Measurements from ENCODE around the gene CCSER1.

Gene CCSER1

DNA sequence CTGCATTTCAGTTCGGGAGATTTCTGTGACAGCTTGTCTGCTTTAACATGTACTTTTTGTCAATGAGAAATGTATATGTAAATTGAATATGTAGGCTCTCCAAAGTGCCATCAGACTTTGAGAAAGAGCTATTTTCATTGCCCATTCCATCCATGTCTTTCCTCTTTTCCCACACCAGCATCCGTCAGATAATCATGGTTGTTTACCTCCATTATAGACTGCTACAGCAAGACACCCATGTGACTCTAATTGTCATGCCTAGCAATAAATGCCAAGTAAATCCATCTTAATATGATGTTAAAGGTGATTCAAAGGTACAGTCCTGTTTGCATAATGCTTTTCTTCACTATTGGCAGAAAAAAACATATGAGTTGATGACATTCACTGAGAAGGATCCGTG lies 1157.3 kb downstream of the CCSER1 start:
- TF ChIP-seq CTCF (IDR thresholded peaks at IDR 0.05; ENCODE audit: insufficient read depth, low read length, missing control alignments): no peak
- H3K4me3 ChIP-seq (ENCODE audit: low read depth, low read length): no peak overlapping the region
- ChIA-PET CTCF (no interaction called here), POLR2A (no interaction called here)
- DNase-seq (ENCODE audit: low read depth, low spot score): no peak

- no peak for DNase-seq (ENCODE audit: low read depth, low spot score)
- ChIA-PET POLR2A (no interaction called here), CTCF (no interaction called here)
- TF ChIP-seq CTCF (IDR thresholded peaks at IDR 0.05; ENCODE audit: insufficient read depth, low read length, missing control alignments): no peak
- H3K4me3 ChIP-seq (ENCODE audit: low read depth, low read length): no peak overlapping the region
Measured at GRCh38 chr4:91285487-91285886, 1158.3 kb downstream of the CCSER1 start.

DNA sequence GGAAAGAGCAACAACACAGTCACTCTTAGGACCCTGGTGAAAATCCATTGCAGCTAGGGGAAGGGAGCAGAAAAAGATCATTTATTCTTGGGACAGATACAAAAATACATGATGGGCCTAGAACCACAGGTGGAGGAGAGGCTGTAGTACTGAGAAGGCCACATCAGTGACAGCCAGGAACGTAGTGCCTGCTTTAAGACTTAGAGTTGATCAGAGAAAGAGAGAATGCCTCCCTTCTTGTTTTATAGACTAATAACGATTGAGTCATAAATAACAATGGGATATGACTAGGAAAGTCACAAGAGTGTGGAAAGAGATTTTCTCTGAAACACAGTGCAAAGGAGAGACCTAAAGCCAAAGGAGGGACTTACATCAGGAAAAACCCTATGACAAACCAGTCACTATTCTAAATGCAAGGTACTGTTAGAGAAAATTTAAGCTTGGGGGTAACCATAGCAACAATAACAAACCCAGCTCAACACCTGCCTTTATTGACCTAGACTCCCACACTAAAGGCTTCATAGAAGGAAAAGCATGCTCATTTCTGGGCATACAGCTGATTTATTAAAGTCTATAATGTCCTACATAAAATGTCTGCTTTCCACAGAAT lies 1161.6 kb downstream of the CCSER1 start:
- ChIA-PET POLR2A (no interaction called here), CTCF (no interaction called here)
- no peak overlapping the region for H3K4me3 ChIP-seq (ENCODE audit: low read depth, low read length)
- DNase-seq (ENCODE audit: low read depth, low spot score): no peak
- no peak for TF ChIP-seq CTCF (IDR thresholded peaks at IDR 0.05; ENCODE audit: insufficient read depth, low read length, missing control alignments)

GRCh38 chr4:91298156-91298700 lies 1171.0 kb downstream of the CCSER1 start:
- no peak overlapping the region for H3K4me3 ChIP-seq (ENCODE audit: low read depth, low read length)
- POLR2A ChIA-PET: no interaction called here
- no peak for TF ChIP-seq CTCF (IDR thresholded peaks at IDR 0.05; ENCODE audit: insufficient read depth, low read length, missing control alignments)
- CTCF ChIA-PET: no interaction called here
- DNase-seq (ENCODE audit: low read depth, low spot score): no peak

DNA sequence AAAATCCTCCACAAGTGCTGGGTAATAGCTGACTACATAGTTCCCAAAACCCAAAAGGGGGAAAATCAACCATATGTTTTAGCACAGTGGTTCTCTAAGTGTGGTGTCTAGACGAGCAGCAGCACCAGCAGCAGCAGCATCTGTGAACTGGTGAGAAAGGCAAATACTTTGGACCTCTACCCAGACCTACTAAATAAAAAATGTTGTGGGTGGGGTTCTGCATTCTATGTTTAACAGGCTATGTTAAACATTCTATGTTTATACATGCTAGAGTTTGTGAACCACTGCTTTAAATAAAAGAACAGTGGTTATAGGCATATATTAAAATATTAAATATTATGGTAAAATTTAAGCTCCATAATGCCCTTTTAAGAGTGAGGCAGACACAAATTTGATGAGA lies 1171.6 kb downstream of the CCSER1 start:
- POLR2A ChIA-PET: no interaction called here
- no peak for TF ChIP-seq CTCF (IDR thresholded peaks at IDR 0.05; ENCODE audit: insufficient read depth, low read length, missing control alignments)
- no peak for DNase-seq (ENCODE audit: low read depth, low spot score)
- H3K4me3 ChIP-seq (ENCODE audit: low read depth, low read length): no peak overlapping the region
- CTCF ChIA-PET: no interaction called here

DNA sequence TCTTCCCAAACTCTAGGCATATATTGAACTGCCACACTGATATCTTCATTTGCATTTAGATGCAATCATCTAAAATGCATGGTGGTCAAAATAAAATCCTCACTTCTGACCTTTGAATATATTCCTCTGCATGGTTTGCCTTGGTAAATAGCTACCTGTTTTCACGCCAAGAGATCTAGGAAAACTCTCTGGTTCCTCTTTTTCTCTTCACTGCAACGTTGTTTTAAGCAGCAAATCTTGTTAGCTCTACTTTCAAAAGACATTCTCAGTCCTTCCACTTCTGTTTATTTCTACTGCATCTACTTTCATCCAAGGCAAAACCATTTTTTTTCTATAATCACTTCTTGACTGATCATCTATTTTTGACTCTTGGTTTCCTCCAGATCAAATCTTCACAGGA lies 1174.9 kb downstream of the CCSER1 start:
- POLR2A ChIA-PET: no interaction called here
- no peak for TF ChIP-seq CTCF (IDR thresholded peaks at IDR 0.05; ENCODE audit: insufficient read depth, low read length, missing control alignments)
- CTCF ChIA-PET: no interaction called here
- no peak overlapping the region for H3K4me3 ChIP-seq (ENCODE audit: low read depth, low read length)
- DNase-seq (ENCODE audit: low read depth, low spot score): no peak

All from AG04449 (cell line).